Astrocyte of the cerebellum (primary cell): ENCODE data around the gene FASTKD2.

Source experiments
- DNase-seq: peaks from one replicate; pipeline ENCODE4 v3.0.0-alpha.2; 2011; ENCODE audit warnings: low read depth
- H3K4me3 ChIP-seq: 2 replicates; pipeline ENCODE4 v1.5.1; 2011; ENCODE audit warnings: mild to moderate bottlenecking, low read depth, low read length, moderate library complexity
- CTCF ChIP-seq: IDR thresholded peaks from 2 replicates; pipeline ENCODE4 v1.5.1; 2012; ENCODE audit warnings: low read length, low read depth, moderate library complexity, mild to moderate bottlenecking; ENCODE audit errors: missing control alignments
- in situ Hi-C: cut with HindIII; loops from 2 replicates; pipeline ENCODE4 v1.10.0; 2017; ENCODE audit warnings: low sequenced_read_pairs

The FASTKD2 gene

GRCh38 chr2:206814498-206814897 lies 49.1 kb downstream of the FASTKD2 start:
- DNase-seq: no peak
- in situ Hi-C loops: no loop called here
- no peak overlapping the region for H3K4me3 ChIP-seq
- TF ChIP-seq CTCF: no peak

- TF ChIP-seq CTCF: no peak
- no peak overlapping the region for H3K4me3 ChIP-seq
- no peak for DNase-seq
- in situ Hi-C loops: no loop called here
Observed at GRCh38 chr2:206820807-206821206, 55.4 kb downstream of the FASTKD2 start.

- no peak overlapping the region for H3K4me3 ChIP-seq
- in situ Hi-C loops: no loop called here
- no peak for TF ChIP-seq CTCF
- DNase-seq: no peak
Observed at GRCh38 chr2:206823178-206823577, 57.8 kb downstream of the FASTKD2 start.

GRCh38 chr2:206824087-206824618 lies 58.7 kb downstream of the FASTKD2 start:
- no peak for TF ChIP-seq CTCF
- no peak overlapping the region for H3K4me3 ChIP-seq
- no peak for DNase-seq
- in situ Hi-C loops: no loop called here

- DNase-seq: no peak
- TF ChIP-seq CTCF: no peak
- H3K4me3 ChIP-seq: no peak overlapping the region
- in situ Hi-C loops: no loop called here
Observed at GRCh38 chr2:206824993-206825392, 59.6 kb downstream of the FASTKD2 start.

- DNase-seq: no peak
- no peak for TF ChIP-seq CTCF
- in situ Hi-C loops: no loop called here
- no peak overlapping the region for H3K4me3 ChIP-seq
Observed at GRCh38 chr2:206831442-206831995, 66.1 kb downstream of the FASTKD2 start.
